WERI-Rb-1 (cell line): Measurements from ENCODE around the gene CATSPERD.

Experiments used
- DNase-seq: peaks from one replicate; pipeline ENCODE4 v3.0.0-alpha.2; 2020
- H3K27ac ChIP-seq: fragments of 250-450 bp; sonication (Bioruptor Pico); 2 replicates; pipeline ENCODE4 v1.5.1; 2020; ENCODE audit warnings: mild to moderate bottlenecking, moderate library complexity
- H3K27me3 ChIP-seq: fragments of 250-450 bp; sonication (Bioruptor Pico); 2 replicates; pipeline ENCODE4 v1.5.1; 2021; ENCODE audit warnings: mild to moderate bottlenecking, low read depth, moderate library complexity; ENCODE audit not compliant: insufficient read depth, severe bottlenecking
- H3K36me3 ChIP-seq: fragments of 250-450 bp; sonication (Bioruptor Pico); 2 replicates; pipeline ENCODE4 v1.5.1; 2020; ENCODE audit warnings: mild to moderate bottlenecking, moderate library complexity
- H3K4me3 ChIP-seq: 2 replicates; pipeline ENCODE4 v1.5.1; 2011; ENCODE audit warnings: low read depth, mild to moderate bottlenecking, control low read depth, low read length
- H3K9me3 ChIP-seq: fragments of 250-450 bp; sonication (Bioruptor Pico); 2 replicates; pipeline ENCODE4 v1.5.1; 2021; ENCODE audit warnings: mild to moderate bottlenecking, moderate library complexity; ENCODE audit not compliant: severe bottlenecking
- CTCF ChIP-seq: IDR thresholded peaks from 2 replicates; pipeline ENCODE4 v1.5.1; 2011; ENCODE audit warnings: low read depth, mild to moderate bottlenecking, control low read depth, inconsistent platforms, low read length

The CATSPERD gene

GRCh38 chr19:5799247-5800241, 79.1 kb downstream of the CATSPERD start:
- Histone ChIP-seq H3K4me3 (peak overlapping the region; percentile 7; the same call in 1 of the 2 replicates), H3K27ac (peak overlapping the region; percentile 65), H3K27me3 (no peaks in the 10 kb centered on the region), H3K9me3 (no peaks in the 10 kb centered on the region), H3K36me3 (no peaks in the 10 kb centered on the region)
- no peak for TF ChIP-seq CTCF
- peak; percentile 81 for DNase-seq

GRCh38 chr19:5800361-5801270, 80.2 kb downstream of the CATSPERD start:
- H3K4me3 ChIP-seq, result no peak overlapping the region
- no peaks in the 10 kb centered on the region for H3K9me3 ChIP-seq
- no peak overlapping the region for H3K27ac ChIP-seq
- H3K27me3 ChIP-seq, result no peaks in the 10 kb centered on the region
- H3K36me3 ChIP-seq, result no peaks in the 10 kb centered on the region
- DNase-seq, result no peak
- no peak for TF ChIP-seq CTCF

- H3K4me3 ChIP-seq, result no peak overlapping the region
- no peak for TF ChIP-seq CTCF
- H3K36me3 ChIP-seq, result no peaks in the 10 kb centered on the region
- H3K9me3 ChIP-seq, result no peaks in the 10 kb centered on the region
- DNase-seq, result no peak
- H3K27me3 ChIP-seq, result no peaks in the 10 kb centered on the region
- H3K27ac ChIP-seq, result no peak overlapping the region
Observed at GRCh38 chr19:5801796-5802619, 81.6 kb downstream of the CATSPERD start.

DNA sequence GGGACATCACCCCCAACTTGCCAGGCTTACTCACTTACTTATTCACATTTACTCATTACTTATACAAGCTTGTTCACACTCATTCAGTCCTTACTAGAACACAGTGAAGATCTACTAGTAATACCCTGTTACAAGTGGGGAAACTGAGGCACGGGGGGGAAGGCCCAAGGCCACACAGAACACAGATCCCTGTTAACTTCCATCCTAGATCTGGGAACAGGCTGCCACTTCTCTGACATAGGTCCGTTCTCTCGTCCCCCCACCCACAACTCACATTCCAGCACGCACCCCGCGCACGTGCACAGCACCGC, 83.0 kb downstream of the CATSPERD start:
- Histone ChIP-seq H3K27ac (peak overlapping the region; percentile 68), H3K27me3 (no peaks in the 10 kb centered on the region), H3K36me3 (no peaks in the 10 kb centered on the region), H3K9me3 (no peaks in the 10 kb centered on the region), H3K4me3 (peak overlapping the region; percentile 39)
- no peak for DNase-seq
- no peak for TF ChIP-seq CTCF

- Histone ChIP-seq H3K27me3 (no peaks in the 10 kb centered on the region), H3K36me3 (no peaks in the 10 kb centered on the region), H3K9me3 (no peaks in the 10 kb centered on the region), H3K27ac (peak overlapping the region; percentile 68), H3K4me3 (peak overlapping the region; percentile 54)
- peak; percentile 98 for TF ChIP-seq CTCF
- DNase-seq, result peak; percentile 96
Observed at GRCh38 chr19:5803752-5804515, 83.5 kb downstream of the CATSPERD start.
